HG03097 (cell line): ENCODE data around the gene DNAH3.

Experiments used
- ATAC-seq: cut with Tn5 transposase; IDR thresholded peaks from one replicate; pipeline ENCODE4 v1.9.1; 2021; ENCODE audit not compliant: unreplicated experiment, low FRiP score

DNAH3 gene

GRCh38 chr16:20916942-20917341 lies 233.7 kb downstream of the DNAH3 start:
- ATAC-seq, result no peak

DNA sequence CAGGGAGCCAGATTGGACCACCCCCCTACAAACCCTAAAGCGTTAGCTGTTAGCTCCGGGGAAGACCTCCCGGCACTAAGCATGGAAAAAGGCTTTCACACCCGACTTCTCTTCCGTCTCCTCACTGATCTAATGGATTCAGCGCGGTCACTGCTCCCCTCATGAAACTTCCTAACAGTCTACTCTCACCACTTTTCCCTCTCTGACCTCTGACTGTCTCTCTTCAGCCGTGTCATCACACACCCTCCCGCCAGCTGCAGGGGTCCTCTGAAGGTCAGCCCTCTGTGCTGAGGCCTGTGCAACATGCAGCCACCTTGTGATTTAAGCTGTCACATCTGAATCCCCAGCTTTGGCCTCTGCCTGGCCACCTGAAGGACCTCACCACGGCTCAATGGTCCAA lies 234.4 kb downstream of the DNAH3 start:
- no peak for ATAC-seq

GRCh38 chr16:20911361-20911760 lies 239.3 kb downstream of the DNAH3 start:
- ATAC-seq, result no peak

DNA sequence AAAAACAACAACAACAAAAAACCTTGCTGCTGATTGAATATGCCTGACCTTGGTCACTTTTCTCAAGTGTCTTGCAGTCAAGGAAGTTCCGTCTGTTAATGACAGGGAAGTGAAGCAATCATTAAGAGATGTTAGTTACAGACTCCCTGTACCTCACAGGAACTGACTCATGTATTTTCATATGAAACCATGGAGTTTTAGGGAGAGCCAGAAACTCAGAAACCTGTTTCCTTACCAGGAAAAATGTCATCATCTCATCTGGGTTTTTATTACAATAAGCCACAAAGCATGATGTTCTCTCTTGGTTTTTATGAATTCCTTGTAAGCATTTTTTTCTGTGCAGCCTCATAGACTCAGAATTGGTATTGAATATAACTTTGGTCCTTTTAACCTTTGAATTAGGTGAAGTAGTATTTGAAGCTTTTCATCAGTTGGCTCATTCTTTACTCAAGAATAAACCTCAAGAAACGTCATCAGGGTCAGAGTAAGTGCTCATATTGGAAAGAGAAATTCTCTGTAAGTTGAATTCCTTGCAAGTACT lies 239.8 kb downstream of the DNAH3 start:
- no peak for ATAC-seq

DNA sequence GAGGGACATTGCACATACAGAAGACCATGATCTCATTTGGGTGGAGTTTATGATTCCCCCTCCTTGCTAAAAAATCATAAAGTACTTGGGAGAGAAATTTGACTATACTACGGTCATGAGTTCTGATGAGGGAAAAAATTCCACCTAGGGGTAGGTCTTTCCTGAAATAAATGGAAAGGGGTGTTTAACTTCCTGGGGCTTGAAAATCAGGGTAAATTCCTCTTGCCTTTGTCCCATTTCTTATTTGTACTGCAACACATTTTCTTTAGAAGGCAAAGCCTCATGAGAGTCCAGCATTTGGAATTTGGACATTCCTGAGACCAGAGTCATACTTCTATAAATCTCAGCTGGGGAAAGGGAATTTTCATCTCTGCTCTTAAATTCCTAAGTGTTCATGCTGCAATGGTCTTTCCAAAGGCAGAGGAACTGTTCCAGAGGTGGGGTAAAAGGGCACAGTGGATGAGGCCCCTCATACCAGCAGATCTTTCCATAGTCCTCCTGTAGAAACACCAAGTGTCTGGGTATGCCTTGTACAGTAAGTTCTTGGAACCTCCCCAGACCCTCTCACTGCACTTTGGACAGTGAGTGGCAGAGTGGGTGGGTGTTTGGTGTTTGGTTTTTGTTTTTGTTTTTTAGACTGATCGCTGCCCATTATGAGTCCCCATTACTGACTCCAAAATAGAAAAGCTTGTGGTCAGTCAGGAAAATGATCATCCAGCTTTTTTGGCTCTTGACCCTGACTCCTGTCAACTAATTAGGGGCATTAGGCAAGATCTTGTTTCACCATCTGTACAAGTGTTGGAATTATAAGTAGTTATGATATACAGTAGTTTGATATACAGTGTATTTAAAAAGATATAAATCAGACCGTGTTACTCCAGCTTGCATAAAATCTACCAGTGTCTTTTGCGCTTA lies 244.0 kb downstream of the DNAH3 start:
- ATAC-seq, result no peak

GRCh38 chr16:20905576-20905975 lies 245.1 kb downstream of the DNAH3 start:
- ATAC-seq, result no peak

DNA sequence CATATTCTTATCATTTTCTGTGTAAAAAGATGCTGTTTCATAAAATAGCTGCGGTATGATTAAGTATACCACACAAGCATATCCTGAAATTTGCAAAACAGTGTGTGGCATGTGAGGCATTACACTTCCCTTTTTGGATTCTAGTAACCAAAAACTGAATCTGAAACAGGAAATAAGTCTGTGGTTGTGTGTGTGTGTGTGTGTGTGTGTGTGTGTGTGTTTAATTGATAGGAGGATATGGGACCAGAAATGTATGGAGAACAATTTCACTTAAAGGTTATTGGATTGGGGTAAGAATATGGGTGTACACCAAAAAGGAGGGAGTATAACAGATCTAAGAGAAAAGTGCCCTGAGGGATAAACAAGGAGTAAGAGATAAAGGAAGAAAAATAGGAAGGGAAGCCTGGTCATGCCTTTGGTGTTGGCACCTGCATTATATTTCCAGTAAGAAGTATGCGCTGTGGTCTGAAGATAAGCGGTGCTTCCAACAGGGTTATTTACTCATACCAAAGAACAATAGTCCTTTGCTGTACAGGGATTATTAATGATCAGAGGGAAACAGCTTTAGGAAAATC lies 246.1 kb downstream of the DNAH3 start:
- no peak for ATAC-seq

DNA sequence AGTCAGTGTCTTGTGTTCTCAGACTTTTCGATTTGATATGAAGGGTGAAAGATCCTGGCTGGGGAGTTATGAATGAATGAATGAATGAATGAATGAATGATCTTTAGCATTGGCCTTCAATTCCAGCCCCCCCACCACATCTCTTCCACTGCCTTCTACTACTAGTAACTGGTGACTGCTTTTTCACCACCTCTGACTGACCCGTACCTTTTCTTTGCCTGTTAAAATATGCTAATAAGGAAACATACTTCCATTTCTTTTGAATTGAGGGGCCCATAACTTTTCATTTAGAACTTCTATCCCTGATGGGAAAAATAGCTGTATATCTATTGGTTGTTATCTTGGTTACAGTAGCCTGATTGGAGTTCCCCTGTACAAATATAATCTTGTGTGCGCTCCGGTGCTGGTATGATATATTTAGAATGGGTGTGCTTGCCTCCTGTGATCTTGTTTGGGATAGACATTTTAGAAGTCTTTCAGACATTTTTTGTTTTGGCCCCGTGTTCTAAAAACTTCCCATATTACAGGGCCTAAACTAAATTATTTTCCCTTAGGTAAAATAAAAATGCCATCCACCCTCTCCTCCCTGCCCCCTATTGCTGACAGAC lies 246.6 kb downstream of the DNAH3 start:
- no peak for ATAC-seq

DNA sequence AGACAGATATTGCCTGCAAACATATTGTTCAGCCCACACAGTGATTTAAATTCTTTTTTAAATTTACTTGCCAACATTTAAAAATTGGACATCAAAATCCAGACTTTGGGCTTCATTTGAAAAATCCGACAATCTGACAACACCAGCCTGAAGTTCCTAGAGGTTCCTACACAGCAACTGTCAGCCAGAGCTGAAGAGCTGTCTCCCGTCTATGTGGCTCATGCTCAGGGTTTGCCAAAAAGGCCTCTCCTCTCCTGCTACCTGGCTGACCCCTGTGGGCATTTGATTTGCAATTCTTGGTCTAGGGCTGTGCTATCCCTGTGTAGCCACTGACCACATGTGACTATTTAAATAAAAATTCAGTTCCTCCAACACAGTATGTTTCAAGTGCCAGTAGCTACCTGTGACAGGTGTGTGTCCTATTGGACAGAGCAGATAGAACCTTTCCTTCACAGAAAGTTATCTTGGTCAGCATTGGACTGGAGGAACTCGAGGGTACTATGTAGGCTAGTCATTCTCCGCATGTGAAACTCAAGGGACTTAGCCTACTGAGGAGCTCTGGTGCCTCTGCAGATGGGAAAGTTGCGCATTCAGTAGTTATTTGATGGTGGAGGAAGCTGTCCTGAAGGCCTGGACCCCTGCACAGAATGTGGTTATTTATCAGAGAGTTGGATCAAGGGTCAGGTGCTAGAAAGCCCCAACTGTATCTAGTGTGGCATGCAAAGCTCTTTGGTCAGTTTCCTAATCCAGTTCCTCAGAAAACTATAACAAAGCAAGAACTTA lies 247.3 kb downstream of the DNAH3 start:
- ATAC-seq, result no peak

DNA sequence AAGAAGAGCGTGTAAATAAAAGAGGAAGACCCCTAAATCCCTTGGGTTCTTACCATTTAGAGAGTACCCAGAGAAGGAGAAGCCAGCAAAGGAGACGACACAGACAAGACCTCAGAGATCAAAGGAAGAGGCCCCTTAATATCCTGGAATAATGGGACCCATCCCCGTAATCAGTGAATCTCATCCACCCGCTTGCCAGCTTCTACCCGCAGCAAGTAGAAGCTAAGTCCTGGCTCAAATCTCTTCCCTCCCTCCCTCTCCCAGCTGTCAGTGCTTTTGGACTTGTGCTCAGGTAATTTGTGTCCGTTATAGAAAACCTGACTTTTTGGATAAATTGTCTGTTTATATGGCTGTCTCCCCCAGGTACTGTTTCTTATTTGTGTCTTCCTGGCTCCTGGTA lies 248.2 kb downstream of the DNAH3 start:
- no peak for ATAC-seq

GRCh38 chr16:20901436-20902112 lies 249.1 kb downstream of the DNAH3 start:
- ATAC-seq, result peak; percentile 28

DNA sequence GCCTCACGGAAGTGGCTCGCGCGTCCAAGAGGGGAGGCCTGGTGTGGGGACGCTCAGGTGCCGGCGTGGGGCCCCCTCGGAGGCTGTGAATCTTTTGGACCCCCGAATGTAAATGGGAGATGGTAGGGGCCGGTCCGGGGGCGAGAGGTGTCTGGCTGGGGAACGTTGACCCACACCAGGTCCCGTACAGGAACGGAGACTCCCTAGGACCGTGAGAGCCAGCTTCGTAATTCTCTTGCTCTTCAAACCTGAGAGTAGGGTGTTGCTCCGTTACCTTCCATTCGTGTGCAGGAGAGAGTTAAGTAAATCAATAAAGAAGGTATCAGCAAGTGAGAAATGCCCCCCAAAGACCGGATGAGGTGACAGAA lies 249.6 kb downstream of the DNAH3 start:
- ATAC-seq, result no peak

DNA sequence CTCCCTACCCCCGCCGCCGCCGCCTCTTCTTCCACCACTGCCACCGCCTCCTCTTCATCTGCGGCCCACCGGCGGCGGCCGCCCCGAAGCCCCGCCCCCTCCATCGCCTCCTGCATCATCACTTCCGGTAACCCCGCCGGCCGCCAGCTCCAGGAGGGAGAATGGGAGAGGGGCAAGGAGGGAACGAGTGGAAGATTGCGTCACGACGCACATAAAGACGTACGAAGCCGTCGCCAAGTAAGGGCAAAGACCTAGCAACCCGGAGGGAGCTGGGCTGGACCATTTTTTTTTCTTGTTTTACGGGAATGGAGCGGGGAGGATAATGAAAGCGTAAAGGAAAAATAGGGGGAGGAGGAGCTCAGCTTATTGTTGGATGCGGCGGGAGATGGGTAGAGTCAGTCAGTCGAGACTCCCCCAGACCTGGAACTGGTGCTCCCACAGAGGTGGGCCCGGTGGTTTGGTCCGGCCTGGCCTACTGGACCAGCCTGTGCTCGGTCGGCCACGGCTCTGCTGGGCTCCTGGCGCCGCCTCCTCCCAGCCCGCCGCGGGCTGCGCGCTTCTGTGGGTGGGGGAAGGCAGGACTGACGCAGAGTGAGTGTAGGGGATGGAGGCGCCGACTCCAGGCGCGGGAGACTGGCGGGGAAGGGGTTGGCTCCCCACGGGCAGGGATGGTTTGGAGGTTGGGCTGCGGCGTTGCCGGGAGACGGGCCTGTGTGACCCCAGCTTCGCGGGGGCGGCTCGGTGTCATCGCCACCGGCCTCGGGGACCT lies 250.2 kb downstream of the DNAH3 start, which contains the start of the genes DCUN1D3 and LYRM1:
Gene DCUN1D3 (minus strand): TSS at position 60 of the 769 bp plus-strand sequence. CDS start 37,820 bp downstream, outside the sequence.
Gene LYRM1 (plus strand): TSS at position 473 of the 769 bp plus-strand sequence. CDS start 14,785 bp downstream, outside the sequence.
- peak; percentile 56 for ATAC-seq

DNA sequence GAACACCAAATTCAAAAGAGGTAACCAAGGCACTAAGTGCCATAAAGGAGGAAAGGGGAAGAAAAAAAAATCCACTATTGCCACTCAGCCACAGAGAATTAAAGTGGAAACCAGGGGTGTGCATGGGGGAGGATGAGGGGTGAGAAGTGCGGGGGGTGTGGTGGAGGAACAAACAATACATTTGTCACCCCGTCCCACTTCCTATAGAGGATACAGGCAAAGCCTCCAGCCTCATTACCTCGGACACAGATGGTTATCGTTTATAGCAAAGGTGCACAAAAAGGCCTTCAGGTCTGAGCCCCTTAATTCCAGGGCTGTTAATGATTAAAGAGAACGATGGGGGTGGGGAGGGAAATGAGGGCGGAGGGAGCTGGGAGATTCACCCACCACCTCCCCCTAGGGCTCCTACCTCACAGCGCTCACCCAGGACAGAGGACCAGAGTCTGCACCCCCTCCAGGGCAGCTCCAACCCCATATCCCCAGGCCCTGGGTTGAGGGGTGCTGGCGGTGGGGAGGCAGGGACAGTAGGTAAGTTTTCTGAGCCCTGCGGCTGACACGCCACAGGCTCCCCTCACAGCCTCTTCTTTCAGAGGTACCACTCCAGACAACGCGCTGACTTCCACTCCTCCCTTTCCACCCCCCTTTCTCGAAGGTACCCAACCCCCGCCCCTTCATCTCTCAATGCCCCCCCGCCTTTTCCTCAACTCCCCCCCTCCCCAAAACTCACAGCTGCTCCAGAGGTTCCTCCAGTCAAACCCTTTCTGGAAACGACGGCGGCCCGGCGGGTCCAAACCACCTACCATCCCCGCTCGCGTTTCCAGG lies 251.0 kb downstream of the DNAH3 start:
- ATAC-seq, result no peak

- no peak for ATAC-seq
Measured at GRCh38 chr16:20899071-20899470, 251.6 kb downstream of the DNAH3 start.

DNA sequence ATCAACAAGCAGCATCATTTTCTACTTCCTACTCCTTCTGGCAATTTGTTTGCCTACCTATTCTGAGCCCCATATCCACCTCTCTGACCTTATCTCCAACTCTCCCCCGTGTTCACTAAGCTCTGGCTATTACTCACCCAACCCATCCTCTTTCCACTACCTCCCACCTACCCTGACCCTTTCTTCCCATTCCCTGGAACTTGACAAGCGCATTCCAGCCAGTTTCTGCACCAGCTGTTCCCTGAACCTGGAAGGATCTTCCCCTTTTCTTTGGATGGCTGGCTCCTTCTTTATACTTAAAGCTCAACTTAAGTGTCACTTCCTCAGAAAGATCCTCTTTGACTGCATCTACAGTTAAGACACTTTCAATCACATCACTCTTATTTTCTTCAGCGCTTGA lies 252.7 kb downstream of the DNAH3 start:
- ATAC-seq, result no peak

DNA sequence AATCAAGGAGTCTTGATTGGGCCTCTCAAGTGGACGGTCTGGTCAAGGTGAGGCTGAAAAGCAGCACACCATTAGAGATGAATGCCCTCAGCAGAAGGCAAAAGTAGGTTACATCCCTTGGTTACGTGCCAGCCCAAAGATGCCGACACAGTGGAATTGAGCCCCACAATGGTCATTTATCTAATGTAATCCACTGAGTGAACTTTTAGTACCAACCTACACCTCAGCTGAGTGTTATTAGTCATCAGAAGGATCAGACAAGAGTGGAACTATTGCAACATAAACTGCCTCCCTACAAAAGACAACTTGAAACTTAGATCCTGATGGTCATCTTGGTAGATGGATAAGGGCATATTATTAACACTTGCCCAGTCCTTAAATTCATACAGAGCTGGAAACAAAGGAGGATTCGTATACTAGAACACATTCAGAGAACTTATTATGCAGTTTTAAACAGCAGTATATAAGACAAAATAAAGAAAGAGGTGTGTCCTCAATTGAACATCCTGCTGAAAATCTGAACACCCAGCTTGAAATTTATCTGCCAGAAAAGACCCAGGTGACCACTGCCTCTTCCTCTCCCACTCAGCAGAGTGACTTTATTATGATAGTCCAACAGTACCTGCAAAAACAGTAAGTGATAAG lies 253.3 kb downstream of the DNAH3 start:
- ATAC-seq, result no peak

GRCh38 chr16:20894388-20894787 lies 256.3 kb downstream of the DNAH3 start:
- ATAC-seq, result no peak
